Measurements from ENCODE around the gene MSN. TPM values are rescaled to one million over a fixed set of nuclear protein-coding genes. Genes with fewer than 3 reads are reported as not detected.
"Not testable (repeated sequence)": the region's sequence is repeated elsewhere in the genome, so short reads cannot be mapped to it uniquely, and the experiment has no call there.

The MSN gene
- total RNA-seq, 1 donor from 2014 or later, result 480 TPM

- Mint-ChIP-seq H3K4me3 (peak overlapping the region; percentile 83), H3K27ac (peak overlapping the region; percentile 97), H3K4me1 (peaks cover 27% of the 10 kb centered on the region)
- H3K9me3 Mint-ChIP-seq; H3K36me3 Mint-ChIP-seq (ENCODE audit: low read depth); H3K27me3 Mint-ChIP-seq; intact Hi-C loops (cut with micrococcal nuclease): not testable (repeated sequence)
- peak; percentile 63 for DNase-seq
These were observed 10.4 kb upstream of the MSN start for GRCh38 chrX:65657009-65657441.

- Mint-ChIP-seq H3K27me3 (no peaks in the 10 kb centered on the region), H3K9me3 (peaks cover 5% of the 10 kb centered on the region), H3K4me1 (peaks cover 27% of the 10 kb centered on the region), H3K36me3 (ENCODE audit: low read depth) (peaks cover 9% of the 10 kb centered on the region), H3K4me3 (peak overlapping the region; percentile 34), H3K27ac (no peak overlapping the region)
- no peak for DNase-seq
- intact Hi-C loops (cut with micrococcal nuclease), result no loop called here
These were observed 9.8 kb upstream of the MSN start for GRCh38 chrX:65657659-65658058.

GRCh38 chrX:65658229-65658628, 9.2 kb upstream of the MSN start:
- intact Hi-C loops (cut with micrococcal nuclease), result no loop called here
- Mint-ChIP-seq H3K4me1 (peaks cover 28% of the 10 kb centered on the region), H3K27me3 (no peaks in the 10 kb centered on the region), H3K4me3 (peak overlapping the region; percentile 34), H3K27ac (no peak overlapping the region), H3K9me3 (peaks cover 5% of the 10 kb centered on the region), H3K36me3 (ENCODE audit: low read depth) (peaks cover 10% of the 10 kb centered on the region)
- no peak for DNase-seq

- Mint-ChIP-seq H3K4me3 (peak overlapping the region; percentile 80), H3K4me1 (peaks cover 27% of the 10 kb centered on the region), H3K27me3 (no peaks in the 10 kb centered on the region), H3K9me3 (peaks cover 1% of the 10 kb centered on the region), H3K36me3 (ENCODE audit: low read depth) (peaks cover 39% of the 10 kb centered on the region), H3K27ac (peak overlapping the region; percentile 94)
- DNase-seq, result no peak
- intact Hi-C loops (cut with micrococcal nuclease), result loop anchor here (1.0 to 2.0 kb wide), 3 partner anchors 56 to 380 kb away; no protein-coding TSS in a partner anchor
These were observed 324 bp upstream of the MSN start for GRCh38 chrX:65667157-65667502.

GRCh38 chrX:65668377-65669310, 1.2 kb downstream of the MSN start:
- Mint-ChIP-seq H3K27ac (peak overlapping the region; percentile 97), H3K4me1 (peaks cover 32% of the 10 kb centered on the region), H3K36me3 (ENCODE audit: low read depth) (peaks cover 43% of the 10 kb centered on the region), H3K4me3 (peak overlapping the region; percentile 97), H3K27me3 (no peaks in the 10 kb centered on the region), H3K9me3 (no peaks in the 10 kb centered on the region)
- peak; percentile 87 for DNase-seq
- intact Hi-C loops (cut with micrococcal nuclease), result loop anchor here (1.0 kb wide), 1 partner anchor 67 kb away; no protein-coding TSS in a partner anchor

GRCh38 chrX:65671286-65671685, 3.8 kb downstream of the MSN start:
- intact Hi-C loops (cut with micrococcal nuclease), result loop anchor here (1.0 to 5.0 kb wide), 2 partner anchors 27 to 316 kb away; no protein-coding TSS in a partner anchor
- H3K4me1 Mint-ChIP-seq, result peaks cover 44% of the 10 kb centered on the region
- peaks cover 53% of the 10 kb centered on the region for H3K36me3 Mint-ChIP-seq (ENCODE audit: low read depth)

GRCh38 chrX:65671966-65672365, 4.5 kb downstream of the MSN start:
- H3K36me3 Mint-ChIP-seq (ENCODE audit: low read depth), result peaks cover 59% of the 10 kb centered on the region
- H3K27me3 Mint-ChIP-seq, result no peaks in the 10 kb centered on the region
- no peaks in the 10 kb centered on the region for H3K9me3 Mint-ChIP-seq
- intact Hi-C loops (cut with micrococcal nuclease), result loop anchor here (1.0 to 5.0 kb wide), 2 partner anchors 26 to 315 kb away; no protein-coding TSS in a partner anchor
- no peak for DNase-seq
- H3K27ac Mint-ChIP-seq, result peak overlapping the region; percentile 88
- H3K4me3 Mint-ChIP-seq, result peak overlapping the region; percentile 97
- peaks cover 44% of the 10 kb centered on the region for H3K4me1 Mint-ChIP-seq

More at GRCh38 chrX:65671286-65671685, 3.8 kb downstream of the MSN start:
- DNase-seq, result no peak
- no peaks in the 10 kb centered on the region for H3K9me3 Mint-ChIP-seq
- no peaks in the 10 kb centered on the region for H3K27me3 Mint-ChIP-seq
- H3K27ac Mint-ChIP-seq, result peak overlapping the region; percentile 88
- H3K4me3 Mint-ChIP-seq, result peak overlapping the region; percentile 97

GRCh38 chrX:65673857-65674203, 6.4 kb downstream of the MSN start:
- peak overlapping the region; percentile 97 for H3K4me3 Mint-ChIP-seq
- H3K9me3 Mint-ChIP-seq, result no peaks in the 10 kb centered on the region
- peak overlapping the region; percentile 88 for H3K27ac Mint-ChIP-seq
- intact Hi-C loops (cut with micrococcal nuclease), result loop anchor here (1.0 to 5.0 kb wide), 2 partner anchors 32 to 313 kb away; no protein-coding TSS in a partner anchor
- H3K36me3 Mint-ChIP-seq (ENCODE audit: low read depth), result peaks cover 63% of the 10 kb centered on the region
- no peak for DNase-seq
- no peaks in the 10 kb centered on the region for H3K27me3 Mint-ChIP-seq
- H3K4me1 Mint-ChIP-seq, result peaks cover 54% of the 10 kb centered on the region

GRCh38 chrX:65674204-65674893, 6.9 kb downstream of the MSN start:
- H3K4me3 Mint-ChIP-seq, result peak overlapping the region; percentile 97
- peak; percentile 73 for DNase-seq
- no peaks in the 10 kb centered on the region for H3K9me3 Mint-ChIP-seq
- H3K27me3 Mint-ChIP-seq, result no peaks in the 10 kb centered on the region
- H3K4me1 Mint-ChIP-seq, result peaks cover 58% of the 10 kb centered on the region
- intact Hi-C loops (cut with micrococcal nuclease), result loop anchor here (1.0 to 5.0 kb wide), 2 partner anchors 32 to 313 kb away; no protein-coding TSS in a partner anchor
- H3K36me3 Mint-ChIP-seq (ENCODE audit: low read depth), result peaks cover 63% of the 10 kb centered on the region
- H3K27ac Mint-ChIP-seq, result peak overlapping the region; percentile 88

GRCh38 chrX:65677954-65678469, 10.6 kb downstream of the MSN start:
- H3K27ac Mint-ChIP-seq, result peak overlapping the region; percentile 78
- H3K4me3 Mint-ChIP-seq, result peak overlapping the region; percentile 56
- H3K9me3 Mint-ChIP-seq, result no peaks in the 10 kb centered on the region
- H3K27me3 Mint-ChIP-seq, result no peaks in the 10 kb centered on the region
- H3K4me1 Mint-ChIP-seq, result peaks cover 63% of the 10 kb centered on the region
- intact Hi-C loops (cut with micrococcal nuclease), result no loop called here
- no peak for DNase-seq
- peaks cover 49% of the 10 kb centered on the region for H3K36me3 Mint-ChIP-seq (ENCODE audit: low read depth)

- DNase-seq, result no peak
- Mint-ChIP-seq H3K4me3 (peak overlapping the region; percentile 56), H3K27me3 (no peaks in the 10 kb centered on the region), H3K4me1 (peaks cover 60% of the 10 kb centered on the region), H3K36me3 (ENCODE audit: low read depth) (peaks cover 45% of the 10 kb centered on the region), H3K9me3 (no peaks in the 10 kb centered on the region), H3K27ac (peak overlapping the region; percentile 63)
- intact Hi-C loops (cut with micrococcal nuclease), result no loop called here
These were observed 11.7 kb downstream of the MSN start for GRCh38 chrX:65679071-65679540.

GRCh38 chrX:65681810-65682209, 14.4 kb downstream of the MSN start:
- intact Hi-C loops (cut with micrococcal nuclease), result no loop called here
- Mint-ChIP-seq H3K36me3 (ENCODE audit: low read depth) (peaks cover 45% of the 10 kb centered on the region), H3K4me1 (peaks cover 61% of the 10 kb centered on the region), H3K9me3 (no peaks in the 10 kb centered on the region), H3K27ac (peak overlapping the region; percentile 45), H3K27me3 (no peaks in the 10 kb centered on the region), H3K4me3 (no peak overlapping the region)
- no peak for DNase-seq

GRCh38 chrX:65685112-65685511, 17.7 kb downstream of the MSN start:
- H3K36me3 Mint-ChIP-seq (ENCODE audit: low read depth), result peaks cover 37% of the 10 kb centered on the region
- DNase-seq, result no peak
- H3K27me3 Mint-ChIP-seq, result no peaks in the 10 kb centered on the region
- peak overlapping the region; percentile 75 for H3K27ac Mint-ChIP-seq
- intact Hi-C loops (cut with micrococcal nuclease), result loop anchor here (5.0 kb wide), 1 partner anchor 37 kb away; no protein-coding TSS in a partner anchor
- H3K4me1 Mint-ChIP-seq, result peaks cover 60% of the 10 kb centered on the region
- H3K9me3 Mint-ChIP-seq, result no peaks in the 10 kb centered on the region
- H3K4me3 Mint-ChIP-seq, result peak overlapping the region; percentile 51

Measured in activated CD4-positive, alpha-beta T cell treated with anti-CD3 and anti-CD28 coated beads, Interleukin-2, amount 10 ng/mL, durations not matched to agents 24 days and 14 days (primary cell).